ENCODE results near the gene ABR. TPM values are rescaled to one million over a fixed set of nuclear protein-coding genes. Genes with fewer than 3 reads are reported as not detected.
A peak's percentile ranks its signal among the peaks of the same experiment; 100 is the strongest.

The ABR gene
- total RNA-seq, 2 donors from 2014 or later: 159 to 200 TPM

DNA sequence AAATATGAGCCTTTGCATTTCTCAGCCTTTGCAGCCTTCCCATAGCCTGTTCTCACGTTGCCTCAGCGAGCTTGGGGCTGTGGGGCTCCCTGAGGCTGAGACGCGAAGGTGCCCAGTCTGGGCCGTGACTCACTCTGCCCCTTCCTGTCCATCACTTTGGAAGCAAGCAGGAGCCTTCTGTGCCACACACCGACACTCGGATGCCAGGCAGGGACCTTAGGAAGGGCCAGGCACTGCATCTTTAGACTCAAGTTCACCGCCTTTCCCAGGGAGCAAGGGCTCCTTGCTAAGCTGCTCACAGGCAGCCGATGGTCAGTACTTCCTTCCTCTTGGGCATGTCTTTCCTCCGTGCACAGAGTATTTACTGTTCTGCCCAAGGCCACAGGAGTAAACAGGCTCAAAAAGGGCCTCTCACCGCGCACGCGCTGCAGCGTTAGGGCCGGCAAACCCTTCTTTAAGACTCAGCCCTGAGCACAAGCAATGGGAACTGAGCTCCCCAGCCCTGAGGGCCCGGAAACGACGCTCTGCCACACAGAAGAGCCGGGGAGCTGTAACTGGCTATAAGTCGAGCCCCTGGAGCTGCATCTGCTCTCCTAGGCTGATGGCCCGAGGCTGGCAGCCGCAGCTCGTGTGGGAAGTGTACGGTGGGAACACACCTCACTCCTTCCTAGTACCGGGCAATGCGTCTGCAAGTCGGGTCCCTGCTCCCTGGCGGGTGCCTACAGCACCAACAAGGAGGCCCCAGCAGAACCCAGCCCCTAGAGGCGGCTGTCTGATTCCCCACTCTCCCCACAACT is 175.6 kb downstream of the ABR start:
- DNase-seq (ENCODE audit: low spot score): no peak
- Histone ChIP-seq H3K4me1 (ENCODE audit: control insufficient read depth in 1 of 2, low read depth in 2 of 2) (peaks cover 75 to 89% of the 10 kb centered on the region in 2 donors), H3K27ac (peak overlapping the region; percentile 7 to 84)

DNA sequence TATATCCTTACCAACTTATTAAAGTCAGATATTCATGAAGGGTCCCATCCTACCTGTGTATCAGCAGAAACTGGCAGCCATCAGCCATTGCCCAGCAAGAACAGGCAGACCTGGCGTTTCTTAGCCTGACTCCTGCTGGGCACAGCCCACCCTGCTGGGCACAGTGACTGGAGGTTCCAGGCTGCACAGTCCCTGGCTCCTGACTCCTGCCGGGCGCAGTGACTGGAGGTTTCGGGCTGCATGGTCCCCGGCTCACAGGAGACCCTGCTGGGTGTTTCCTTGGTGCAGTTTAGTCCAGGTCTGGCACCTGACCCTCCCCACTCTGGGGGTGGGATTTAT is 176.2 kb downstream of the ABR start:
- Histone ChIP-seq H3K9me3 (no peaks in the 10 kb centered on the region), H3K4me1 (ENCODE audit: control insufficient read depth in 1 of 2, low read depth in 2 of 2) (peaks cover 71 to 88% of the 10 kb centered on the region in 2 donors), H3K36me3 (peaks cover 21% of the 10 kb centered on the region), H3K4me3 (no peak overlapping the region), H3K27ac (peak overlapping the region; percentile 80 to 84), H3K27me3 (replicated peaks; ENCODE audit: insufficient read depth) (no peaks in the 10 kb centered on the region)
- no peak for DNase-seq (ENCODE audit: low spot score)
- TF ChIP-seq, protein P1, sequence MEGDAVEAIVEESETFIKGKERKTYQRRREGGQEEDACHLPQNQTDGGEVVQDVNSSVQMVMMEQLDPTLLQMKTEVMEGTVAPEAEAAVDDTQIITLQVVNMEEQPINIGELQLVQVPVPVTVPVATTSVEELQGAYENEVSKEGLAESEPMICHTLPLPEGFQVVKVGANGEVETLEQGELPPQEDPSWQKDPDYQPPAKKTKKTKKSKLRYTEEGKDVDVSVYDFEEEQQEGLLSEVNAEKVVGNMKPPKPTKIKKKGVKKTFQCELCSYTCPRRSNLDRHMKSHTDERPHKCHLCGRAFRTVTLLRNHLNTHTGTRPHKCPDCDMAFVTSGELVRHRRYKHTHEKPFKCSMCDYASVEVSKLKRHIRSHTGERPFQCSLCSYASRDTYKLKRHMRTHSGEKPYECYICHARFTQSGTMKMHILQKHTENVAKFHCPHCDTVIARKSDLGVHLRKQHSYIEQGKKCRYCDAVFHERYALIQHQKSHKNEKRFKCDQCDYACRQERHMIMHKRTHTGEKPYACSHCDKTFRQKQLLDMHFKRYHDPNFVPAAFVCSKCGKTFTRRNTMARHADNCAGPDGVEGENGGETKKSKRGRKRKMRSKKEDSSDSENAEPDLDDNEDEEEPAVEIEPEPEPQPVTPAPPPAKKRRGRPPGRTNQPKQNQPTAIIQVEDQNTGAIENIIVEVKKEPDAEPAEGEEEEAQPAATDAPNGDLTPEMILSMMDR (IDR thresholded peaks at IDR 0.05): no peak
- no peak for ATAC-seq (ENCODE audit: insufficient number of reproducible peaks, low FRiP score, low read depth)

More for the DNA sequence above, 175.6 kb downstream of the ABR start:
- no peak for ATAC-seq (ENCODE audit: insufficient number of reproducible peaks, low FRiP score, low read depth)
- Histone ChIP-seq H3K36me3 (peaks cover 21% of the 10 kb centered on the region), H3K4me3 (no peak overlapping the region), H3K27me3 (replicated peaks; ENCODE audit: insufficient read depth) (no peaks in the 10 kb centered on the region), H3K9me3 (no peaks in the 10 kb centered on the region)
- TF ChIP-seq, protein P1 (IDR thresholded peaks at IDR 0.05): no peak

DNA sequence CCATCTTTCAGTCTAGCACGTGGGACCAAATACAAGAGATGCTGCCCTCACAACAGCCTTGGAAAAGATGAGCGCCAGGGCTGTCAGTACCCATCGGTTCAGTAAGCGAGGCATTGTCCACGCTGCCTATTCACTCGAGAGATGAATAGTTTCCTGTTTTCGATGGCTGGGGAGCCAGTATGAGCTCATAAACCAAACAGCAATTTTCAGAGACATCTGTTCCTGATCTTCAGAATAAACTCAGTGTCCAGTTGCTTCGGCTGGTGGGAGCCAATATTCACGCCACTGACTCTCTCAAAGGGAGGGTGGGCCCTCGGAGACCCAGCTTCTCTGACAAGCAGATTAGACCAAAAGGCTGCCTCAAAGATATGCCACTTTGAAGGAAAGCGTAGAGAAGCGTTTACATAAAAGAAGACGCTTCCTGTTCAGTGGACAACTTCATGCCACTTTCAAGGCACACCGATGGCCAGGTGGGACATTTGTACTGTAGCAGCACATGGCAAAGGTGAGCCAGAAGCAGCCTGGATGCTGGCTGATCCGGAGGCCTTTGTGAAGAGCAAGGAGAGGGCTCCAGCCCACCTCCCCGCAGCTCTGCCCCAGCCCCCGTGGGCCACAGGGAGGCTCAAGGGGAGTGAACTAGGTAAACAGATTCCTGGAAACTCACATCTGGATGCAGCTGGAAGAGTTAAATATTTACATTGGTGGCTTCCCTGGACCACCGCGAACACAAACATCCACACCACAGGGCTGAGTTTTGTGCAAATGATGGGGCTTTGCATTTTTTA is 176.8 kb downstream of the ABR start:
- Histone ChIP-seq H3K9me3 (no peaks in the 10 kb centered on the region), H3K27ac (peak overlapping the region; percentile 80 to 84), H3K4me1 (ENCODE audit: control insufficient read depth in 1 of 2, low read depth in 2 of 2) (peaks cover 74 to 88% of the 10 kb centered on the region in 2 donors), H3K27me3 (replicated peaks; ENCODE audit: insufficient read depth) (no peaks in the 10 kb centered on the region), H3K4me3 (no peak overlapping the region), H3K36me3 (peaks cover 21% of the 10 kb centered on the region)
- TF ChIP-seq, protein P1 (IDR thresholded peaks at IDR 0.05): no peak
- no peak for DNase-seq (ENCODE audit: low spot score)
- peak; percentile 3 for ATAC-seq (ENCODE audit: insufficient number of reproducible peaks, low FRiP score, low read depth)

DNA sequence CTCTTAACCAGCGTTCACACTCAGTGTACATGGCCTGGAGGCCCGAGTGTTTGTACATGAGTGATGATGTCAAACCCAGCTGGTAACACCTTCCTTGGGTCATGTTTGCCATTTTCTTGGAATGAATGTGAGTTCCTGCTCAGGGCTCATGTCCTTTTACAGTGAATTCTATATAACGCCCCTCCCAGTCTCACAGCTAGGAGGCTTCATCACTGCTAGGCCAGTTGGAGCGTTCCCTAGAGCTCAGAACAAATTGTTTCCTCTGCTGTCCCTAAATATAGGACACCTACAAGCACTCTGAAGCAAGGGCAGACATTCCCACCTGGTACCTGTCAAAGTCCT is 177.4 kb downstream of the ABR start:
- Histone ChIP-seq H3K4me1 (ENCODE audit: control insufficient read depth in 1 of 2, low read depth in 2 of 2) (peaks cover 73 to 88% of the 10 kb centered on the region in 2 donors), H3K36me3 (peaks cover 18% of the 10 kb centered on the region), H3K9me3 (no peaks in the 10 kb centered on the region), H3K27ac (peak overlapping the region; percentile 80 to 84), H3K27me3 (replicated peaks; ENCODE audit: insufficient read depth) (no peaks in the 10 kb centered on the region), H3K4me3 (no peak overlapping the region)
- TF ChIP-seq, protein P1 (IDR thresholded peaks at IDR 0.05): no peak
- DNase-seq (ENCODE audit: low spot score): no peak
- ATAC-seq (ENCODE audit: insufficient number of reproducible peaks, low FRiP score, low read depth): no peak

DNA sequence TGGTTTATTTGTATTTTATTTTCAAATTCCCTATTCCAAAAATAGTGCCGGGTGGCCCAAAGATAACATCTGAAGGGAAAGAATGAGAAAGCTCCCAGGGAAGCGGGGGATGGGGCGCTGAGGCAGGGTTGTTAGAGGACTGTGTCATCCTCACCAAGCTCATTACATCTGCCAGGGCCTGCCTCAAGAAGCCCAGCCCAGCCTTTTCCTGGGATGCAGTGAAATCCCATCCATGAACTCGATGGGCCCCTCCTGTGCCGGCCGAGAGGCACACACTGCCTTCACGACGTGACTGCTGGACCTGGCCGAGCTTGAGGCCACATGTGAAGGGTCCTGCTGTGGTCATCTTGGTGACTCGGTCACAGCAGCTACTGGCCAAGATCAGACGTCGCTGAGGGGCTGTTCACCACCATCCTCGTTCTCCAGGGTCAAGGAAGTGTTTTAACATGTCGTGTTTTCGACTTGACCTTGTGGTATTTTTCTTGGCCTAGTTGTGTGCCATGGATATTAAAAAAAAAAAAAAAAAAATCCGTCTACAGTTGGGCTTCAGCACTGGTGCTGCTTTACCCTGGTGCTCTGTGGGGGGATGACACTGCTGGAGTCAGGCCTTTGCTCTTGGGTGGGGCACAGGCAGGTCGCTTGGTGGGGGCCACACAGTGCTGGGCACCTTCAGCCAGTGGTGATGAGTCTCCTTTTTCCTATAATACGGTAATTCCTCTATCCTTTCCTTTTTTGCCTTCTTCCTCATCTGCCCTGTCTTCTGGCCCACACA is 178.0 kb downstream of the ABR start:
- Histone ChIP-seq H3K27ac (peak overlapping the region; percentile 80 to 84), H3K9me3 (no peaks in the 10 kb centered on the region), H3K4me3 (no peak overlapping the region), H3K36me3 (peaks cover 14% of the 10 kb centered on the region), H3K4me1 (ENCODE audit: control insufficient read depth in 1 of 2, low read depth in 2 of 2) (peaks cover 69 to 83% of the 10 kb centered on the region in 2 donors), H3K27me3 (replicated peaks; ENCODE audit: insufficient read depth) (no peaks in the 10 kb centered on the region)
- TF ChIP-seq, protein P1 (IDR thresholded peaks at IDR 0.05): no peak
- DNase-seq (ENCODE audit: low spot score) (no peak), ATAC-seq (ENCODE audit: insufficient number of reproducible peaks, low FRiP score, low read depth) (peak; percentile 47)
